Spleen (tissue), 7 donors: ENCODE data around the gene RNASE11.

Source experiments
- CTCF ChIP-seq, 11 experiments: fragments of 200-600 bp in 7 of 11; fragments of 450-650 bp in 4 of 11; sonication (generic) in 4 of 11; IDR thresholded peaks in 8 of 11; conservative IDR thresholded peaks in 3 of 11; 1 replicate in 7 of 11; 2 replicates in 4 of 11; pipeline versions ENCODE4 v1.4.0 to v1.8.0; 2016 to 2021; ENCODE audit warnings: antibody characterized with exemption in 11 of 11, inconsistent platforms in 4 of 11, mild to moderate bottlenecking in 1 of 11
- POLR2A ChIP-seq, 3 donors: fragments of 450-650 bp; IDR thresholded peaks; one replicate each; pipeline ENCODE4 v1.5.1; 2017; ENCODE audit warnings: antibody characterized with exemption in 3 of 3, mild to moderate bottlenecking in 1 of 3
- POLR2AphosphoS5 ChIP-seq, 3 donors: sonication (generic); formaldehyde crosslinking; IDR thresholded peaks; one replicate each; pipeline ENCODE4 v1.5.1; 2017; ENCODE audit warnings: antibody characterized with exemption in 3 of 3
- donor health status: DM: no; HTN: no; CAD: no; lungs with moderate emphysema.
- donor health status: DM: no; HTN: no; CAD: no.
- donor health status: DM: no; HTN: no; CAD: no.

- no peak for TF ChIP-seq CTCF (IDR thresholded peaks at IDR 0.05 in 8 of 11, conservative IDR thresholded peaks at IDR 0.05 in 3 of 11)
- no peak for TF ChIP-seq POLR2AphosphoS5 (IDR thresholded peaks at IDR 0.05)
- TF ChIP-seq POLR2A (IDR thresholded peaks at IDR 0.05) = no peak
Observed at GRCh38 chr14:20546877-20547276, 40.9 kb downstream of the RNASE11 start.
